ENCODE results near the gene SLC25A19. TPM values are rescaled to one million over a fixed set of nuclear protein-coding genes. Genes with fewer than 3 reads are reported as not detected.

SLC25A19 gene
- total and polyA plus RNA-seq, 2 of the 8 experiments (the other 6 are each of a cell fraction or from before 2014, with no cell fraction given), result 28.6 to 32.6 TPM

- Histone ChIP-seq H2BK120ac (replicated peaks; ENCODE audit: low read depth, low read length) (no peak overlapping the region), H3K4me3 (ENCODE audit: extremely low read depth in 1 of 4, insufficient read depth in 2 of 4, low read depth in 3 of 4, low read length in 4 of 4) (no peak overlapping the region), H3K27ac (ENCODE audit: low read depth, low read length) (no peak overlapping the region), H3K27me3 (replicated peaks in 1 of 4; ENCODE audit: control insufficient read depth in 3 of 4, extremely low read depth in 1 of 4, insufficient read depth in 3 of 4, low read length in 3 of 4) (no peaks in the 10 kb centered on the region), H3K23ac (ENCODE audit: insufficient read length) (no peak overlapping the region), H3K9me3 (ENCODE audit: insufficient read depth in 2 of 2, low read depth in 1 of 2, low read length in 1 of 2) (no peaks in the 10 kb centered on the region), H3K36me3 (ENCODE audit: control insufficient read depth in 2 of 4, insufficient read depth in 4 of 4, low read length in 3 of 4) (no peaks in the 10 kb centered on the region; a peak in 2 of 8 replicates), H3K4ac (replicated peaks; ENCODE audit: insufficient read length, low read depth, low read length) (no peak overlapping the region), H3K23me2 (ENCODE audit: low read depth, low read length) (no peaks in the 10 kb centered on the region), H4K91ac (replicated peaks; ENCODE audit: insufficient read length, low read length) (no peak overlapping the region), H3K18ac (ENCODE audit: extremely low read depth, low read length) (no peak overlapping the region), H4K20me1 (replicated peaks in 1 of 2; ENCODE audit: control insufficient read depth in 1 of 2, insufficient read depth in 2 of 2, low read length in 2 of 2) (peaks cover 0 to 7% of the 10 kb centered on the region in 2 experiments), H3K79me2 (ENCODE audit: control insufficient read depth in 1 of 2, insufficient read depth in 2 of 2, low read length in 2 of 2) (peaks cover 6 to 67% of the 10 kb centered on the region in 2 experiments; a peak in 3 of 4 replicates), H4K8ac (ENCODE audit: extremely low read depth, insufficient read depth, low read length) (no peak overlapping the region), H2BK15ac (ENCODE audit: low read length) (no peak overlapping the region), H3K79me1 (ENCODE audit: low read depth, low read length) (peaks cover 11% of the 10 kb centered on the region), H3K9ac (replicated peaks in 1 of 4; ENCODE audit: extremely low read depth in 1 of 4, low read depth in 3 of 4, low read length in 3 of 4) (no peak overlapping the region), H3K4me2 (ENCODE audit: insufficient read depth in 1 of 2, low read depth in 2 of 2, low read length in 2 of 2) (no peak overlapping the region), H2BK5ac (ENCODE audit: low read depth, low read length) (no peak overlapping the region), H2BK12ac (ENCODE audit: low read depth, low read length) (no peak overlapping the region), H2AK5ac (ENCODE audit: low read depth, low read length) (no peak overlapping the region), H4K5ac (ENCODE audit: insufficient read length, low read depth, low read length) (no peak overlapping the region), H3K14ac (ENCODE audit: insufficient read length) (no peak overlapping the region), H3K4me1 (replicated peaks in 1 of 4; ENCODE audit: control insufficient read depth in 3 of 4, insufficient read depth in 4 of 4, low read length in 3 of 4) (peaks cover 0 to 9% (median 4%) of the 10 kb centered on the region in 4 experiments; a peak in 2 of 7 replicates), H2BK20ac (ENCODE audit: low read length) (no peak overlapping the region), H2AFZ (ENCODE audit: low read length) (no peak overlapping the region), H3K56ac (replicated peaks; ENCODE audit: insufficient read length, low read depth, low read length) (no peak overlapping the region)
- CTCF ChIA-PET (ENCODE audit: partially characterized antibody), result interaction anchor here (1.2 to 3.9 kb wide), 7 partner anchors 9 to 77 kb away, joined by 3 to 26 read pairs (median 6); partner anchors contain the start of gene MIF4GD
- POLR2A ChIA-PET (ENCODE audit: partially characterized antibody), result interaction anchor here (0.6 to 2.7 kb wide), 8 partner anchors 9 to 203 kb away, joined by 3 to 17 read pairs (median 3); partner anchors contain the start of gene GGA3
- TF ChIP-seq EP300 (IDR thresholded peaks at IDR 0.05; ENCODE audit: borderline replicate concordance in 1 of 2, low read depth in 2 of 2, low read length in 2 of 2) (no peak), GTF2F1 (IDR thresholded peaks at IDR 0.05; ENCODE audit: borderline replicate concordance, low read depth, low read length) (no peak), CEBPB (IDR thresholded peaks at IDR 0.05; ENCODE audit: low read depth, low read length) (no peak), HDAC2 (IDR thresholded peaks at IDR 0.05; ENCODE audit: borderline replicate concordance in 1 of 2, low read depth in 2 of 2, low read length in 2 of 2) (no peak), TBP (IDR thresholded peaks at IDR 0.05; ENCODE audit: low read depth, low read length) (no peak), KDM4A (IDR thresholded peaks at IDR 0.05; ENCODE audit: low read depth, low read length, severe bottlenecking) (no peak), SP2 (IDR thresholded peaks at IDR 0.05; ENCODE audit: low read length) (no peak), SIN3A (conservative IDR thresholded peaks at IDR 0.05 in 1 of 2, IDR thresholded peaks at IDR 0.05 in 1 of 2; ENCODE audit: low read depth in 1 of 2, low read length in 2 of 2) (no peak), ASH2L (IDR thresholded peaks at IDR 0.05; ENCODE audit: low read length) (no peak), CBX8 (IDR thresholded peaks at IDR 0.05; ENCODE audit: borderline replicate concordance, low read depth, low read length) (no peak), POU5F1 (IDR thresholded peaks at IDR 0.05; ENCODE audit: low read depth, low read length) (no peak), NRF1 (IDR thresholded peaks at IDR 0.05; ENCODE audit: low read depth, low read length) (no peak)
- FAIRE-seq (no peak), DNase-seq (ENCODE audit: low read depth in 1 of 2, low spot score in 2 of 2) (no peak)
- WGBS, 2 experiments (ENCODE audit: extremely low coverage in 1 of 2, insufficient coverage in 1 of 2, insufficient read length in 1 of 2, insufficient replicate concordance in 2 of 2, low coverage in 1 of 2, low lambda C conversion rate in 2 of 2, missing lambda C conversion rate in 1 of 2), result 94% methylated on average over 3 of the region's 3 CpGs; no CpG with 5 or more reads in 1 of the 2 experiments
Measured at GRCh38 chr17:75335315-75335714, 46.1 kb upstream of the SLC25A19 start.
